Keratinocyte (primary cell): ENCODE measurements around the gene ZNF506. TPM values are rescaled to one million over a fixed set of nuclear protein-coding genes. Genes with fewer than 3 reads are reported as not detected.

Experiments
- DNase-seq: peaks from one replicate; pipeline ENCODE4 v3.0.0-alpha.2; 2011; ENCODE audit warnings: low read depth, missing footprints, low spot score
- FAIRE-seq: peaks from 2 replicates; lab custom pipeline; 2011; peaks lifted over from hg19 to GRCh38; lab: Jason Lieb, UNC
- H2AFZ ChIP-seq: 2 replicates; pipeline ENCODE4 v1.6.0; 2012; ENCODE audit warnings: low read length, control low read depth, inconsistent platforms; ENCODE audit not compliant: control insufficient read depth
- H3K27ac ChIP-seq: 2 replicates; pipeline ENCODE4 v1.5.1; 2011; ENCODE audit warnings: low read length; ENCODE audit not compliant: control insufficient read depth, insufficient read depth
- H3K27me3 ChIP-seq: 3 replicates; pipeline ENCODE4 v1.6.0; 2011; ENCODE audit warnings: low read length; ENCODE audit not compliant: control insufficient read depth, insufficient read depth; ENCODE audit errors: extremely low read depth
- H3K36me3 ChIP-seq, 2 experiments: 2 replicates in 1 of 2; 3 replicates in 1 of 2; pipeline ENCODE4 v1.5.1; 2011; ENCODE audit warnings: low read length in 2 of 2, mild to moderate bottlenecking in 1 of 2; ENCODE audit not compliant: control insufficient read depth in 2 of 2, insufficient read depth in 2 of 2; ENCODE audit errors: extremely low read depth in 1 of 2
- H3K4me1 ChIP-seq: 3 replicates; pipeline ENCODE4 v1.5.1; 2011; ENCODE audit warnings: low read length; ENCODE audit not compliant: control insufficient read depth, insufficient read depth; ENCODE audit errors: extremely low read depth
- H3K4me2 ChIP-seq: 3 replicates; pipeline ENCODE4 v1.6.0; 2011; ENCODE audit warnings: low read depth, low read length; ENCODE audit not compliant: control insufficient read depth, insufficient read depth; ENCODE audit errors: extremely low read depth
- H3K4me3 ChIP-seq, 3 experiments: fragments of 200-600 bp in 1 of 3; sonication (generic) in 1 of 3; 2 replicates in 2 of 3; 3 replicates in 1 of 3; pipeline ENCODE4 v1.5.1; 2011 to 2016; ENCODE audit warnings: low read length in 3 of 3, mild to moderate bottlenecking in 3 of 3, control low read depth in 2 of 3, inconsistent platforms in 1 of 3, low read depth in 1 of 3, mixed read lengths in 1 of 3, mixed run types in 1 of 3, moderate library complexity in 1 of 3; ENCODE audit not compliant: control insufficient read depth in 2 of 3, insufficient read depth in 2 of 3; ENCODE audit errors: extremely low read depth in 1 of 3
- H3K79me2 ChIP-seq: 2 replicates; pipeline ENCODE4 v1.6.0; 2012; ENCODE audit warnings: low read length; ENCODE audit not compliant: control insufficient read depth, insufficient read depth
- H3K9ac ChIP-seq: 3 replicates; pipeline ENCODE4 v1.6.0; 2011; ENCODE audit warnings: low read length; ENCODE audit not compliant: control insufficient read depth, insufficient read depth; ENCODE audit errors: extremely low read depth
- H3K9me1 ChIP-seq: 3 replicates; pipeline ENCODE4 v1.6.0; 2011; ENCODE audit warnings: low read length; ENCODE audit not compliant: control insufficient read depth, insufficient read depth; ENCODE audit errors: extremely low read depth
- H3K9me3 ChIP-seq: 2 replicates; pipeline ENCODE4 v1.5.1; 2012; ENCODE audit warnings: low read depth, low read length; ENCODE audit not compliant: control insufficient read depth
- H4K20me1 ChIP-seq: 3 replicates; pipeline ENCODE4 v1.6.0; 2011; ENCODE audit warnings: low read length; ENCODE audit not compliant: control insufficient read depth, insufficient read depth; ENCODE audit errors: extremely low read depth
- CTCF ChIP-seq, 3 experiments: IDR thresholded peaks in 1 of 3; conservative IDR thresholded peaks in 1 of 3; optimal IDR thresholded peaks in 1 of 3; 2 replicates in 2 of 3; 3 replicates in 1 of 3; pipeline versions ENCODE3 to v1.5.1; 2011; ENCODE audit warnings: low read length in 3 of 3, mild to moderate bottlenecking in 3 of 3, moderate library complexity in 2 of 3, control low read depth in 1 of 3, inconsistent platforms in 1 of 3; ENCODE audit not compliant: insufficient read depth in 2 of 3; ENCODE audit errors: extremely low read depth in 1 of 3
- EZH2 ChIP-seq: IDR thresholded peaks from one replicate; pipeline ENCODE4 v1.6.1; 2012; ENCODE audit warnings: inconsistent platforms, mild to moderate bottlenecking, low read length, moderate library complexity
- dilution Hi-C: fragments of 300-500 bp; cut with MboI; formaldehyde crosslinking; loops from one replicate; pipeline ENCODE4 v1.7.0; 2020; ENCODE audit warnings: low sequenced_read_pairs; ENCODE audit not compliant: extremely low pct_ligation_motif_present
- polyA plus RNA-seq, 5 experiments: library from polyadenylated mRNA; depleted of rRNA in 3 of 5; stranded (reverse) in 3 of 5; stranded (forward) in 1 of 5; unstranded in 1 of 5; fragments of >200 nt; gene quantifications; 1 replicate in 1 of 5; 2 replicates in 3 of 5; 3 replicates in 1 of 5; pipeline versions ENCODE4 v1.2.1 to v1.2.3, GENCODE V29; 2011 to 2012; ENCODE audit warnings: missing spikeins in 2 of 5, low read depth in 1 of 5, low replicate concordance in 1 of 5

The ZNF506 gene
- polyA plus RNA-seq, 1 donor (not counting 4 experiments of a cell fraction or from before 2014, with no cell fraction given) = 9.7 TPM

GRCh38 chr19:19777692-19778091 is 43.9 kb downstream of the ZNF506 start:
- peak in 1 of 3 experiments; percentile 5 for TF ChIP-seq CTCF (optimal IDR thresholded peaks at IDR 0.05 in 1 of 3, IDR thresholded peaks at IDR 0.05 in 1 of 3, conservative IDR thresholded peaks at IDR 0.05 in 1 of 3; ENCODE audit: extremely low read depth in 1 of 3, insufficient read depth in 2 of 3, low read length in 3 of 3)
- no peak for TF ChIP-seq EZH2
- no peak overlapping the region for H3K9ac ChIP-seq
- H2AFZ ChIP-seq = no peak overlapping the region
- H3K27ac ChIP-seq = no peak overlapping the region
- no peaks in the 10 kb centered on the region for H4K20me1 ChIP-seq
- DNase-seq = no peak
- peak overlapping the region; percentile 88 for H3K4me2 ChIP-seq
- no peaks in the 10 kb centered on the region for H3K36me3 ChIP-seq
- no peaks in the 10 kb centered on the region for H3K27me3 ChIP-seq
- peak overlapping the region in 1 of 3 experiments; percentile 80 for H3K4me3 ChIP-seq
- no peak for FAIRE-seq
- peaks cover 3% of the 10 kb centered on the region for H3K4me1 ChIP-seq
- H3K79me2 ChIP-seq = peaks cover 2% of the 10 kb centered on the region
- H3K9me3 ChIP-seq = no peaks in the 10 kb centered on the region
- H3K9me1 ChIP-seq = no peaks in the 10 kb centered on the region
- dilution Hi-C loops = no loop called here

GRCh38 chr19:19776206-19777008 is 45.1 kb downstream of the ZNF506 start:
- peak overlapping the region; percentile 72 for H3K27ac ChIP-seq
- peaks cover 3% of the 10 kb centered on the region for H3K4me1 ChIP-seq
- peaks cover 2% of the 10 kb centered on the region for H3K79me2 ChIP-seq
- DNase-seq = peak; percentile 95
- dilution Hi-C loops = no loop called here
- no peaks in the 10 kb centered on the region for H4K20me1 ChIP-seq
- peak; percentile 93 for FAIRE-seq
- H3K4me2 ChIP-seq = peak overlapping the region; percentile 88
- H3K9me1 ChIP-seq = no peaks in the 10 kb centered on the region
- H3K9me3 ChIP-seq = no peaks in the 10 kb centered on the region
- no peaks in the 10 kb centered on the region for H3K27me3 ChIP-seq
- H2AFZ ChIP-seq = peak overlapping the region; percentile 99
- peak overlapping the region; percentile 82 for H3K9ac ChIP-seq
- H3K4me3 ChIP-seq = peak overlapping the region; percentile 80 to 96 (median 85)
- TF ChIP-seq EZH2 = no peak
- TF ChIP-seq CTCF (optimal IDR thresholded peaks at IDR 0.05 in 1 of 3, IDR thresholded peaks at IDR 0.05 in 1 of 3, conservative IDR thresholded peaks at IDR 0.05 in 1 of 3; ENCODE audit: extremely low read depth in 1 of 3, insufficient read depth in 2 of 3, low read length in 3 of 3) = no peak
- H3K36me3 ChIP-seq = no peaks in the 10 kb centered on the region
